IPS-18c (cell line): ENCODE data around the gene RUNX1.
"Not testable (repeated sequence)": the region's sequence is repeated elsewhere in the genome, so short reads cannot be mapped to it uniquely, and the experiment has no call there.

Experiments used
- H3K4me3 ChIP-seq: 2 replicates; pipeline ENCODE4 v1.7.0; 2013; ENCODE audit warnings: low read depth, mild to moderate bottlenecking, low read length, moderate library complexity; ENCODE audit not compliant: insufficient read depth
- H3K9me3 ChIP-seq: one replicate; pipeline ENCODE4 v1.6.1; 2013; ENCODE audit warnings: mild to moderate bottlenecking, low read length, moderate library complexity; ENCODE audit not compliant: control insufficient read depth, insufficient read depth

RUNX1 gene

GRCh38 chr21:34956416-34957316 lies 92.4 kb downstream of the RUNX1 start:
- no peak overlapping the region for H3K4me3 ChIP-seq

GRCh38 chr21:34953950-34954349 lies 95.2 kb downstream of the RUNX1 start:
- Histone ChIP-seq H3K4me3 (no peak overlapping the region), H3K9me3 (no peaks in the 10 kb centered on the region)

More at GRCh38 chr21:34956416-34957316, 92.4 kb downstream of the RUNX1 start:
- no peaks in the 10 kb centered on the region for H3K9me3 ChIP-seq

DNA sequence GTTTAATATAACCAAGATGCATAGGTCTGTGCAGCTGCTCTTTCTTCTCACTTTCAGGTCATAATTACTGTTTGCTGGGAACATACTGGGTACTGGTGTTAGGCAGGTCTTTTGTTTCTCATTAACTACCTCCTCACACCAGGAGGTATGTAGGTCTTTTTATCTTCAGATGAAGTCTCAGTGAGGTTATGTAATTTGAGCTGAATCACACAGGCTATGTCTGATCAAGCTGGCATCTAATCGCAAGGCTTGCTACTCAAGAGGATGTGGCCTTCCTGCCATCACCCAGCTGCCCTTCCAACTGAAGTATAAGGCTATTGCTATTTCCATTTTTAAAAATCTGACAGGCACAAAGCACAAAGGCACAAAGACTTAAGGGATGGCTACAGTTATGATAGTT lies 96.4 kb downstream of the RUNX1 start:
- Histone ChIP-seq H3K9me3 (no peaks in the 10 kb centered on the region), H3K4me3 (no peak overlapping the region)

- not testable (repeated sequence) for H3K9me3 ChIP-seq, H3K4me3 ChIP-seq
Measured at GRCh38 chr21:34951868-34952267, 97.2 kb downstream of the RUNX1 start.

GRCh38 chr21:34950980-34951379 lies 98.1 kb downstream of the RUNX1 start:
- Histone ChIP-seq H3K4me3 (no peak overlapping the region), H3K9me3 (no peaks in the 10 kb centered on the region)

DNA sequence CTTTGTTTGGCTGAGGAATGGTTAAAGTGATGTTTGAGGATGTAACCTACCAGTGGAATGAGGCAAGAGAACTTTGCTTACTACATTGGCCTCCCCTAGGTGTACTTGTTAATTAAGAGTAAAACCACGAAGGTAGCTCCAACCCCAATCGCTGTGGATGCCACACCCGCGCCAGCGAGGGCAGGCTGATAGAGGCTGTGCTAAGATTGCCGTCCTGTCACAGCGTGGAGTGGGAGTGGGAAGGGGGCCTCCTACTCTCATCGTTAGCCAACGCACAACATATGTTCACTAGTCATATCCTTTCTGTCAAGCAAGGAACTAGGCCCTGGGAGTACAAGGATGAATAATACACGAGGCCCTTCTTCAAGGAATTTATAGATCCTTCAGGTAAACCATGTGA lies 99.6 kb downstream of the RUNX1 start:
- Histone ChIP-seq H3K4me3 (no peak overlapping the region), H3K9me3 (no peaks in the 10 kb centered on the region)

GRCh38 chr21:34949030-34949429 lies 100.1 kb downstream of the RUNX1 start:
- H3K4me3 ChIP-seq, result no peak overlapping the region
- no peaks in the 10 kb centered on the region for H3K9me3 ChIP-seq

DNA sequence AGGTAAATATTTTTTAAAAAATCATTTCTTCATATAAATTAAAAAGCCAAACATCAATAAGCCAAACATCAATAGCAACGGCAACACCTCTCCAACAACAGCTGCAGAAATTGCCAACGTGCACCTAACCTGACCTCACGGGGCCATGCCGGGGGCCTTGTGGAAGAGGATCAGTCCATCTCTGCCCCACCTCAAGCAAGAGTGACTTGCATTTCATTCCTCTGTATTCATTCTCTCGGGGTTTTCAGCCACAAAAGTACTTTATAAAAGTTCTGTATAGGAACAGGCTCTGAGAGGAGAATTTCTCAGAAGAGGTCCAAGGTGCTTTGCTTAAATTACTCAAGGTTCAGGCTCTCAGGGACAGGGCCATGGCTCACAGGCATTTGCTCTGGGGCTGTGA lies 100.9 kb downstream of the RUNX1 start:
- Histone ChIP-seq H3K4me3 (no peak overlapping the region), H3K9me3 (no peaks in the 10 kb centered on the region)

GRCh38 chr21:34946916-34947534 lies 102.1 kb downstream of the RUNX1 start:
- Histone ChIP-seq H3K4me3 (no peak overlapping the region), H3K9me3 (no peaks in the 10 kb centered on the region)

DNA sequence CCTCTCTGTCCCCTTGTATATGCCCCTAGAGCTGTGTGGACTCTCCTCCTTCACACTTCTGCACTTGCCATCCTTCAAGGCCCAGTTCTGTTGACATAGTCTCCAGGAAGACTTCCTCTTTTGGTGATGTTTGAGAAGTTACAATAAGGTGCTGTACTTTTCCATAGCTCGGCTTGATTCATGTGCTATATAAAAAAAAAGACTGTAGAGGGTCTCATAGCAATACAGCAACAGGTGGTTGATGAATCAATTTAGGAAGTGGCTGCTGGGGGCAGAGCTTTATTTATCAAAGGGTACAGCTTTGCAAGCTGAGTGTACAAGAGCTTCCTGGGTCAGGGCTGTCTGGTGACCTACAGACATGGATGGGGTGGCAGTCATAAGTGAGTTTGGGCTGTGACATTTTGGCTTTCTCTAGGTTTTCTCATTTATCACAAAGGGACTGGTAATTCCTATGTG lies 102.7 kb downstream of the RUNX1 start:
- no peak overlapping the region for H3K4me3 ChIP-seq
- H3K9me3 ChIP-seq, result no peaks in the 10 kb centered on the region

DNA sequence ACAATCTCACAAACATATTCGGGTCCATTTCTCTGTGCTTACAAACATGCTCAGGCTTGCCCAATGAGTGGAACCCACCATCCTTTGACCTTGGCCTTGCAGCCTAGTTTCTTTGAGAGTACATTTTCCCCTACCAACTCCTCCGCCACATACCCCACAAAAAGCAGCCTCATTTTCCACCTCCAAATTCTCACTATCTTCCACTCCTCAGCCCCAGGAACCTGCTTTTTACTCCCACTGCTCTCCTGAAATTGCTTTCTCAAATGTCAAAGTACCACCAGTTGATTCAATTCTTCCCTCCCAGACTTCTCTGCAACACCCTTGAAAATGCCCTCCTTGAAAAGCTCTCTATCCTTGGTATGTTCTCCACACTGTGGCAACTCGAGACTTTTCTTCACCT lies 103.8 kb downstream of the RUNX1 start:
- Histone ChIP-seq H3K9me3 (no peaks in the 10 kb centered on the region), H3K4me3 (no peak overlapping the region)

GRCh38 chr21:34944015-34944755 lies 104.9 kb downstream of the RUNX1 start:
- H3K4me3 ChIP-seq, result no peak overlapping the region

GRCh38 chr21:34942911-34943310 lies 106.2 kb downstream of the RUNX1 start:
- no peak overlapping the region for H3K4me3 ChIP-seq
- no peaks in the 10 kb centered on the region for H3K9me3 ChIP-seq

More at GRCh38 chr21:34944015-34944755, 104.9 kb downstream of the RUNX1 start:
- H3K9me3 ChIP-seq, result no peaks in the 10 kb centered on the region

DNA sequence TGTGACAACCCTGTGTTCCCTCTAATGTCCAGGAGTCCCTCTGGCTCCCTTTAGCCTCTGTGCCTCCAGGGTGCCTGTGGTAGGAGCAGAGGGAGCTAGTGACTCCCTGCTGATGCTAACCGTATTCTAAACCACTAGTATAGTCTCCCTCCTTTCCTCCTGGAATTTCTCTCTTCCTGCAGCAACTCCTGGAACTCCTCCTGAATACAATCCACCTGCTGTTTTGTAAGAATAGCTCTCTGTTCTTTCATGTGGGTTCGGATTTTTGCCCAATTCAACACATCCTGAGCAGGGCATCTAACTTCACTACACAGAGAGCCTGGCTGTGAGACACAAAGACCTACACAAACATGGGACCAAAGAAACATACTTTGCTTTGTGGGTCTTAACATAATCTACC lies 107.9 kb downstream of the RUNX1 start:
- no peaks in the 10 kb centered on the region for H3K9me3 ChIP-seq
- H3K4me3 ChIP-seq, result no peak overlapping the region

GRCh38 chr21:34939673-34940331 lies 109.3 kb downstream of the RUNX1 start:
- Histone ChIP-seq H3K9me3 (no peaks in the 10 kb centered on the region), H3K4me3 (no peak overlapping the region)

DNA sequence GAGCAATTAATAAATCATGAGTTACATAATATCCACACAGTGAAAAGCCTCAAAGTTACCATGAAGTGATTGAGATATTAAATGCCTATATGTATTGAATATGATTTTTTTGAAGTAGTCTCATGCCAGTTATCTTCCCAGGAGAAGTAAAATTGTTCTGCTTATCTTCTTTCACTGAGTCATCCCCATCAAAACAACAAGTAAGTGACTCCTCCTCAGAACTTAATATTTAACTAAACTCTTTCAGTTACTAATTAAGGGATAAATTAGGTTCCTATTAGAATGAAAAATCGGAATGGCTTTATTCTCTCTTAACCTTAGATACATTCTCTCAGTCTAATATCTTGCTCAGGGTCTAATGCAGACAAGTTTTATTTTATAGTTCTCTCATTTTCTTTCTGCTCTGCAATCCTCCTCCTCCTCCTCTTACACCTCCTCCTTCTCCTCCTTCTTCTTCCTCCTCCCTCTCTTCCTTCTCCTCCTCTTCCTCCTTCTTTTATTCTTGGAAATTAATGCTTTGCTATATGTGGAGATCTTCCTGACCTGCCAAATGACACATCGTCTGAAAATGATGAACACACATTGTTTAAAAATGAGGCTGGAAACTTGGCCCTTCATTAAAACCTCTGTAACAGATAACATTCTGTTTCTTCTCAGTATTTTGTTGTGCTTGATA lies 110.9 kb downstream of the RUNX1 start:
- no peak overlapping the region for H3K4me3 ChIP-seq
- H3K9me3 ChIP-seq, result no peaks in the 10 kb centered on the region
